GM19238 (cell line): Measurements from ENCODE around the gene UQCR11.
A peak's percentile ranks its signal among the peaks of the same experiment; 100 is the strongest.

Source experiments
- DNase-seq: peaks from one replicate; pipeline ENCODE4 v3.0.0; 2011; ENCODE audit warnings: low spot score; ENCODE audit not compliant: insufficient read length

The UQCR11 gene

DNA sequence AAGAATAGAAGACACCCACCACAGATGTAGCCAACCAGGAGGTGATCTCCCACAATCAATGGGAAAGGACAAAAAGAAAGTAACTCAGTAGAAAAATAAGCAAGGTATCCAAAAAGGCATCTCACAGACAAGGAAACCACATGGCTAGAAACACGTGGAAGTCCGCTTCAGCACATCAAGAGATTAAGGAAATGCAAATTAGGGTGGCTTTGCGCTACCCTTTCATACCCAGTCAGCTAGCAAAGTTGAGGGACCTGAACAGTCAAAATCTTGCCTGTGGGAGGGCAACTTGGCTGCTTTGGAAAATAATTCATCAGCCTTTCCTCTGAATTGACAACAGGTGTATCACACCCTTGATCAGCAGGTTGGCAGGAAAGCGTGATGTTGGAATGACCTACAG, 11.6 kb upstream of the UQCR11 start:
- no peak for DNase-seq

DNA sequence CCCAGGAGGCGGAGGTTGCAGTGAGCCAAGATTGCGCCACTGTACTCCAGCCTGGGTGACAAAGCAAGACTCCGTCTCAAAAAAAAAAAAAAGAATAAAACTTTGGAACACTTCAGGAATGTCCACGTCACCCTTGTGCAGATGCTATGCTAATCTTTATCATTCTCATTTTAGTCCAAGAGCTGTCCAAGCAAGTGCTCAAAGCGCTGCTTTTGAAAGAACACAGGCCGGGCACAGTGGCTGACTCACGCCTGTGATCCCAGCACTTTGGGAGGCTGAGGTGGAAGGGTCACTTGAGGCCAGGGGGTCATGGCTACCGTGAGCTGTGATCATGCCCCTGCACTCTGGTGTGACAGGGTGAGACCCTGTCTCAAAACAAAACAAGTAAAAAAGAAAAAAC, 11.1 kb upstream of the UQCR11 start:
- DNase-seq: no peak

DNA sequence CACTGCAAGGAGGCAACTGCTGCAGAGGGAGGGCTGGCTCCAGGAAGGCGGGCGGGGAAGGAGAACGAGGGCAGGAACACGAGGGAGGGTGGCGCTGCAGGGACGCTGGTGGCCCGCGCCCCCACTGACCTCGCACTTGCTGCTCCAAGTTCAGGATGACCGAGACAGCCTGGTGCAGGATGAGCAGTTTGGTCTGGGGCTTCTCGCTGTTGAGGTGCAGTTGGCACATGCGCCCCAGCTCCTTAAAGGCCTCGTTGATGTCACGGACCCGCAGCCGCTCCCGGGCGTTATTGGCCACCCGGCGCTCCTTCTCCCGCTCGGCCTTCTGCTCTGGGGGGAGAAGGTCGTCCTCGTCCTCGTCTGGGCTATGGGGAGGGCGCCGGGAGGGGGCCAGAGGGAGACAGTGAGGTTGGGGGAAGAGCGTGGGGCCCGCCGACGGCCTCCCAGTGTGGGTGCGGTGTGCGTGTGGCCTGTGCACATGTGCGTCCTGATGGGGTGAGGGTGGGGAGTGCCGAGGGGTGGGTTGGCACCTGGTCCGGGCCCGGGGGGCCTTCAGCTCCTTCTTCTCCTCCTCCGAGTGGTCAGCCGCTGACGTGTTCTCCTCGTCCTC, 10.0 kb upstream of the UQCR11 start:
- DNase-seq: no peak

DNA sequence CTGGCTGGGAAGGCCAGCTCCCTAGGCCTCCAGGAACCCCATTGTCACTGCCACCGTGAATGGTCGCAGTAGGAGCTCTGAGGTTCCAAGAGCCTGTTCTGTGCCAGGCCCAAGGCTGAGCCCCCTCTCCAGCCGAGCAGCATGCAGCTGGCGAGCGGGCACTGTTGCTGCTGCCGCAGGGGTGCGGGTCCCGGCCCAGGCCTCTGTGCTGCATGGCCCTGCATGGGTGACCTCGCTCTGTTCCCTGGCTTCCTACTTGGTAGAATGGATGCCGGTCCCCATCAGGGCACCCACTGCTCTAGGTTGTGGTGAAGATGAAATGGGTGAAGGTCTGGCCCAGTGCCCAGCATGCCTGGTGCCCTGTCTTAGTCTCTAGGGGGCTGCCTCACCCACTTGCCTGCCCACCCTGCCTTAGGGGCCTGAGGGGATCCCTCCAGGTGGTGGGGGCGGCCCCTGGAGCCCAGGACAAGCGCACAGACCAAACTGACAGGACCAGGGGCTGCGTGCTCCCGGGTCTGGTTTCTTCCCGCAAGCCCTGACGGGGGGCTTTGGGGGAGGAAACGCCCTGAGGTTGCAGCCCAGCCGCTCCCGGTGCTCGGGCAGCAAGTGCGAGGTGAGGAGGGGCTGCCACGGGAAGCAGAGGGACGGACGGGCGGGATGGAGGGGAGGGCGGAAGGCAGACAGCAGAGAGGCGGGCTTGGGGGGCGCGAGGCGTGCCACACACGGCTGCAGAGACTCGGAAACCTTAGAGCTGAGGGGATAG, 8.7 kb upstream of the UQCR11 start:
- no peak for DNase-seq

DNA sequence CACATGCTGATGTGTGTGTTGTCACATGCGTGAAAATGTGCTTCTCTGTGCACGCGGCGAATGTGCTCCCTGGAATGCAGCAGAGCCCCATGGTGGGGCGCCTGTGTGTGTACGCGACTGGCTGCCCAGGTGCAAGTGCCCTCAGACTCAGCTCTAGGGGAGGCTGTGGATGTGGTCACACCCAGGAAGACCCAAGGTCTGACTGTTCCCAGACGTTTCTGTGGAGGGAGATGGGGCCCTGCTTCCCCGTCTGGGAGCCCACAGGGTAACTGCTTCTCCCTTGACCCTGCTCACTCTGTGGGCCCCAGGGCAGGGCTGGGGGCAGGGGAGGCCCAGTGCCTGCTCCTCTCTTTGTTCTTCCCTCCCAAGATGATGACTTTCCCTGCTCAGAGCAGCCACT, 7.9 kb upstream of the UQCR11 start:
- DNase-seq: no peak

DNA sequence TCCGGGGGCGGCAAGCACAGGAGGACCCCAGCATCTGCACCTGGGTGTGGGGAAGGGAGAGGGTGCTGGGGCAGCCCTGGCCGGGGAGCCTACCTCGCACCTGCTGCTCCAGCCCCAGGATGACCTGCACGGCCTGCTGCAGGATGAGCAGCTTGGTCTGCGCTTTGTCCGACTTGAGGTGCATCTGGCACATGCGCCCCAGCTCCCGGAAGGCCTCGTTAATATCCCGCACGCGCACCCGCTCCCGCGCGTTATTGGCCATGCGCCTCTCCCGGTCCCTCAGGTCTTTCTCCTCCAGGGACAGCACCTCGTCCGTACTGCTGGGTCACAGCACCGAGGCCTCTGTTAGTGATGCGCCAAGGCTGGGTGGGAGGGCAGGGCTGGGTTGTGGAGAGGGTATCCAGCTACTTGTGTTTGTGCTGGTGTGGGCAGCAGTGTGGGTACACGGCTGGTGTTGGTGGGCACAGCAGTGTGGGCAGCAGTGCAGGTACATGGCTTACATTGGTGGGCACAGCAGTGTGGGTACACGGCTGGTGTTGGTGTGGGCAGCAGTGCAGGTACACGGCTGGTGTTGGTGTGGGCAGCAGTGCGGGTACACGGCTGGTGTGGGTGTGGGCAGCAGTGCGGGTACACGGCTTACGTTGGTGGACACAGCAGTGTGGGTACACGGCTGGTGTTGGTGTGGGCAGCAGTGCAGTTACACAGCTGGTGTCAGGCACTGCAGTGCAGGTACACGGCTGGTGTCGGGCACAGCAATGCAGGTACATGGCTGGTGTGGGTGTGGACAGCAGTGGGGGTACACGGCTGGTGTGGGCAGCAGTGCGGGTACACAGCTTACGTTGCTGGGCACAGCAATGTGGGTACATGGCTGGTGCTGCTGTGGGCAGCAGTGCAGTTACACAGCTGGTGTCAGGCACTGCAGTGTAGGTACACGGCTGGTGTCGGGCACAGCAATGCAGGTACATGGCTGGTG, 7.1 kb upstream of the UQCR11 start:
- no peak for DNase-seq

DNA sequence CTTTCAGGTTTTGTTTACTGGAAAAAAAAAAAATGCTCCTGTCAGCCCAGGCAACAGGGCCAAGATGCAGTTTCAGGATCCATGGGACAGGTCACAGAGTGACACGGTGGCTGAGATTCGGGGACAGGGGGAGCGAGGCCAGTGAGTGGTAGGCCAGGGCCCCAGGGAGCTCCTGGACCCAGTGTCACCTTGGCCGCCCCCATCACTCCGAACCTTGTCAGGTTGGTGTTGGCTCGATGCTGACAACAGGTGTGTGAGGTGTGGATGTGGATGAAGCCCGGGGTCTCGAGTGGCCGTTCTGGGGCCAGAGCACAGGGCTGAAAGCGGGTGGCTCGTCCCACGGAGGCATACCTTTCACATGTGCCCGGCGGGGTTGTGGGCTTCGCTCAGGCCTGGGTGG, 6.1 kb upstream of the UQCR11 start:
- DNase-seq: no peak

DNA sequence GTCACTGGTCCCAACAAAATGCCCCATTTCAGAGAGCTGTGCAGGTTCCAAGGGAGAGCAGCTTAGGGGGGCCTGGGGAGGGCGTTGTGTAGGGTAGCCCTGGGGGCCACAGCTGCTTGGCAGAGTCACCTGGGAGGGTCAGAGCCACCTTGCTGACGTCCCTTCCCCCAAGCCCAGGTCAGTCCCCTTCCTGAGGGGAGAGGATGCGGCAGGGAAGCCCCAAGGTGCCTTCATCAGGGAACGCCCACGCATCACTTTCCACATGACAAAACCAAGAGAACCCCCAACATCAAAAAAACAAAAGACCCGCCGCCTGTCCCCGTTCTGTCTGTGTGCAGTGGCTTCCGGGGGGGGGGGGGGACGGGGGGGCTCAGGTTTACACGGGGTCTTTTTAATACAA, 5.3 kb upstream of the UQCR11 start:
- no peak for DNase-seq

DNA sequence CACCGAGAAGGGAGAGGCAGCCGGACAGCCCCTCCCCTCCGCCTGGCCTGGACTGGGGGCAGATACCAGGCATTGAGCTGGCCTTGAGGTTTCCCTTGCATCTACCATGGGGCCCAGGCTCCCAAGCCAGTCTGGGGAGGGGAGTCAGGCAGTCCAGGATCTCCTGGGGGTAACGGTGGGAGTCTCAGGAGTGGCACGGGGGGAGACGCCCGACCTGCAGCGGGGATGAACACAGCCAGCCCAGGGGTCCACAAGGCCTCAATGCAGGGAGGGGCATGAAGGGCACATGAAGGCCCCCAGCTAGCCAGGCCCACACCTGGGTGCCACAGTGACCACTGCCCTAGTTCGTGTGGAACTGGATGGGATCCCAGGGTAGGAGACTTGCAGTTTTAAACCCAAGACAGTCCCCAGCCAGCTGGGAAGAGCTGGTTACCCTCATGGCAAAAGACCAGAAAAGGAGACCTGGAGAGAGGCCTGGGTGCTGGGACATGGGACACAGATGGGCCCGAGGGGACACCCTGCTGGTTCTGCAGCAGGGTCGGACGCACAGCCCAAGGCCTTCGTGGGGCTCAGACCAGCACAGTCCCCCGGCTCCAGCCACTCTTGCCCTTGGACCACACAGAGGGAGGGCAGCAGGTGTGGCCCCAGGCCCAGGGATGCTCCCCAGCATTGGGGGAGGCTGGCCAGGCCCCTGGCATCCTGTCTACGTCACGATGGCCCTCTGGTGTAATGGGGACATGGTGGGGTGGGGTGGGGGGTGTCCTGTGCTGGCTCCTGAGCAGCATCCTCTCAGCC, 4.6 kb upstream of the UQCR11 start:
- no peak for DNase-seq

DNA sequence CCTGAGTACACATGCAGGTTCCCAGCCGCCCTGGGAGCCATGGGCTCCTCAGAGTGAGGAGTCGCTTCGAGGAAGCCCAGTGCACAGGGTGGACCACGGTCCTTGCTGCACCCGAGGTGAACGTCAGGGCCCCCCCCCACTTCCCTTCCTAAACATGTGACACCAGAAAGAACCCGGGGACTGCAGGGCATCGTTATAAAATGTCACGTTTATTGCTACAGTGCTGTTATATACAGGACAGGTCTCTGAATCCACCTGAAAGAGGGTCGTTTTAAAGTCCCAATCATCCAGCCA, 3.8 kb upstream of the UQCR11 start:
- DNase-seq: no peak

DNA sequence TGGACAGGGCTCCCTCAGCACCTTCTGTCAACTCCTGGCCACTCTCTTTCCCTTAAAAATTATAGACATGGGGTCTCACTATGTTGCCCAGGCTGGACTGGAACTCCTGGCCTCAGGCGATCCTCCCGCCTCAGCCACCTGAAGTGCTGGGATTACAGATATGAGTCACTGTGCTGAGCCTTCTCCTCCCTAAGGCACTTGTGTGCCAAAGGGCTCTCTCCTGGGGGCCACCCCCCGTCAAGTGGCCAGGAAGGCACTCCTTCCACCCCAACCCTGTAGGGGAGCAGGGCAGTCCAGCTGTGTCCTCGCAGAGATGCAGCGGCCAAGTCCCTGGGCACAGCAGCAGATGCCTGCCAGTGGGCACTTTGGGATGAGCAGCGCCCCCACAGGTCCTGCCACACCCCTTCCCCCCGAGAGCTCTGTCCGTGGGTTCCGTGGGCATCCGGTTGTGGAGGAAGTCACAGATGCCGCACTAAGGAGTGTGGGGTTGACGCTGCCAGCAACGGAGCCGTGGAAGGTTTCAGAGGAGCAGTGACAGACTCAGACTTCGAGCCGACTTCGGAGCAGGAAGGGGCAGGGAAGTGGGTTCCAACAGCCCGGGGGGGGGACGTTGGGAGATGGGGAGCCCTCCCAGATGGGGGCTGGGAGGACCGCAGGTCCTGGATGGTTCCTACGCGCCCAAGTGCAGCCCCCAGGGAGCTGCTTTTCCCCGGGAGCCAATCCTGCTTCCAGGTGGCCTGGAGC, 3.3 kb upstream of the UQCR11 start:
- no peak for DNase-seq

DNA sequence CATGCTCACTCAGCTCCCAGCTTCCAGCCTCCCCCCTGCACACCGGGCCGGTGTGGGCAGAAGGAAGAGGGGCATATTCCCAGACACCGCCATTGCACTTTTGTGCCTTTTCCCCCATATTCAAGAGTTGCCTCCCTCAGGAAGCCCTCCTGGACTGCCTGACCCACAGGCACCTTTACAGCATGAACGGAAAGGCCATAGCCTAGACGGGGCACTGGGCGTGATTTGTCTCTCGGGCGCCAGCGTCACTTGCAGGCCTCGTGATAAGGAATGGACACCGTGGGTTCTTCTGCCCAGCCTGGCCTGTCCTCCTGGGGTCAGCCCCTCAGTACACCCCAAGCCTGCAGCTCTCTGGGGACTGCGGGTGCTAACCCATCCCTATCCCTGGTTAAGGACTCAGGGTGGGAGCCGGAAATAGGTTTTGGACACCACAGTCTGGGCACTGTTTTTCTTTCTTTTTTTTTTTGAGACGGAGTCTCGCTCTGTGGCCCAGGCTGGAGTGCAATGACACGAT, 933 bp upstream of the UQCR11 start:
- DNase-seq: no peak

DNA sequence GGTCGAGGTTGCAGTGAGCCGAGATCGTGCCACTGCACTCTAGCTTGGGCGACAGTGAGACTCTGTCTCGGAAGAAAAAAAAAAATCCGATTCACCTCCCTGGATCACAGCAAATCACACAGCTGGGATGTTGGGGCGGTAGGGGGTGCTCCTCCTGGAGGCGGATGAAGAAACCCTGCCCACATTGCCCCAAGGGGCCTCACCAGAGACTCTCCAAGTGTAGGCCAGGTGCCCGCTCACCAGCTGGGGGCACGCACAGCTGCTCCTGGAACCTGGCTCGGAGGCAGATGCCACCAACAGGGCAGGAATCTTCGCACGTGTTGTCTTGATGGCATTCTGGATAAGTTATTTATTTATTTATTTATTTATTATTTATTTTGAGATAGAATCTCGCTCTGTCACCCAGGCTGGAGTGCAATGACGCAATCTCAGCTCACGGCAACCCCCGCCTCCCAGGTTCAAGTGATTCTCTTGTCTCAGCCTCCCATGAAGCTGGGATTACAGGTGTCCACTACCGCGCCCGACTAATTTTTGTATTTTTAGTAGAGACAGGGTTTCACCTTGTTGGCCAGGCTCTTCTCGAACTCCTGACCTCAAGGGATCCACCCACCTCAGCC, 3.1 kb downstream of the UQCR11 start:
- no peak for DNase-seq

DNA sequence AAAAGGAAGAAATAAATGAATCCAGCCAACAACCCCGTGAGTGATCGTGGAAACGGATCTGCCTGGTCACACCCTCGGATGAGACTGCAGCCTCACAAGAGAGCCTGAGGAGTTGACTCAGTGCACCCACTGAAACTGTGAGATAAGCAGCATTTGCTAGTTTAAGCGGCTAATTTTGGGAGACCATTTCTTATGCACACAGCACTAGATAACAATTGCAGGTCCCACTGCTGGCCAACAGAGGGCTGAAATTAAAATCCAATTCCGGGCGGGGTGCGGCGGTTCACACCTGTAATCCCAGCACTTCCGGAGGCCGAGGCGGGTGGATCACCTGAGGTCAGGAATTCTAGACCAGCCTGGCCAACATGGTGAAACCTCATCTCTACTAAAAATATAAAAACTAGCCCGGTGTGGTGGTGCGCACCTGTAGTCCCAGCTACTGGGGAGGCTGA, 3.6 kb downstream of the UQCR11 start:
- DNase-seq: no peak

DNA sequence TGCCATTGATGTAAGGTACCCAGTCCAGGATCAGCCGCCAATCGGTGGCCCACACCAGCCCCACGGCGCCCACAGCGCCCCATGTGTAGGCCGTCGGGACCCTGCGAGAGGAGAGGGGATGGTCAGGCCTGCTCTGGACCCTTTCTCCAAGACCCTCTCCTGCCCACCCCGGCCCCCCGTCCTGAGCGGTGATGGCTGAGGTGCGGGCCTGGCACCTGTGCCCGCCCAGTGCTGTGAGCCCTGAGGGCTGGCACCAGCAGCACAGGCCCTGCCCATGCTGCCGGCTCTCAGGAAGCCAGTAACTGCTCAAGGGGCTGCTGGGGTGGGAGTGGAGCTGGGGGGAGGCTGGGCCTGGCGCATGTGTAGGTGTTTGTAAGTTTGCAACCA, 5.8 kb downstream of the UQCR11 start:
- DNase-seq: no peak

DNA sequence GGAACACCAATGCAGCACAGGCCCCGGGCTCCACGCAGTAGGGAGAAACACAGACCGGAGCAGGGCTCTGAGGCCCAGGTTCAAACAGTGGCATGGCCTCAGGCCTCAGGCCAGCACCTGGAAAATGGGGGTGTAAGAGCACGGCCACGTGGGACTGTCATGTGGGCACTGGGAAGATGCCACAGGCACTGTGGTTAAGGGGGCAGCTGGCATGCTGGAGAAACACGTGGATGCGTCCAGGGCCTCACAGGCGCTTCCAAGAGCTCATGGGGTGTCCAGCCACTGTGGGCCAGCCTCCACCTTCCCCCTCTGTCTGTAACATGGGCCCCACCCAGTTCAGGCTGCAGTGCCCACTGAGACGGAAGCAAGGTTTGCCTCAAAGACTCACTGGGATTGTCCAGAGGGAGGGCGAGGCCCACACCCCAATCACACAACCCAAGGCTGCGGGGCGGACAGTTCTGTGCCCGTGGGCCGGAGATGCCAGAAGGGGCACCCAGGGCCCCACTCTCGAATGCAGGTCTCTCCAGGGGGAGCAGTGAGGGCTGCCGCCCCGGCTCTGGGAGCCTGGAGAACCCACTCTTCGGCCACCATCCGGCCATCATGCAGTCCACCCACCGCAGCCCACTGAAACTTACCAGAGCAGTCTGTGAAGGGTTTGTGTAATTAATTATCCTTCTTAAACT, 6.3 kb downstream of the UQCR11 start:
- no peak for DNase-seq

DNA sequence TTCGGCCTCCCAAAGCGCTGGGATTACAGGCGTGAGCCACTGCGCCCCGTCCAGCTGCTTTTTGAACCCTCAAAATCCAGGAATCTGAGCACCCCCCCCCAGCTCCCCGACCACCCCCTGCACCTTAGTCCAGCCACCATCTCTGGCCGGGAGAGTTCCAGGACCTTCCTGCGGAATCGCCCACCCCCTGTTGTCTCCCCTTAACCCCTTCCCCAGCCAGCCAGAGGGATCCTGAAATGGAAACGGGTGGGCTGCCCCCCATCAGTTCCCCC, 11.8 kb downstream of the UQCR11 start:
- no peak for DNase-seq

DNA sequence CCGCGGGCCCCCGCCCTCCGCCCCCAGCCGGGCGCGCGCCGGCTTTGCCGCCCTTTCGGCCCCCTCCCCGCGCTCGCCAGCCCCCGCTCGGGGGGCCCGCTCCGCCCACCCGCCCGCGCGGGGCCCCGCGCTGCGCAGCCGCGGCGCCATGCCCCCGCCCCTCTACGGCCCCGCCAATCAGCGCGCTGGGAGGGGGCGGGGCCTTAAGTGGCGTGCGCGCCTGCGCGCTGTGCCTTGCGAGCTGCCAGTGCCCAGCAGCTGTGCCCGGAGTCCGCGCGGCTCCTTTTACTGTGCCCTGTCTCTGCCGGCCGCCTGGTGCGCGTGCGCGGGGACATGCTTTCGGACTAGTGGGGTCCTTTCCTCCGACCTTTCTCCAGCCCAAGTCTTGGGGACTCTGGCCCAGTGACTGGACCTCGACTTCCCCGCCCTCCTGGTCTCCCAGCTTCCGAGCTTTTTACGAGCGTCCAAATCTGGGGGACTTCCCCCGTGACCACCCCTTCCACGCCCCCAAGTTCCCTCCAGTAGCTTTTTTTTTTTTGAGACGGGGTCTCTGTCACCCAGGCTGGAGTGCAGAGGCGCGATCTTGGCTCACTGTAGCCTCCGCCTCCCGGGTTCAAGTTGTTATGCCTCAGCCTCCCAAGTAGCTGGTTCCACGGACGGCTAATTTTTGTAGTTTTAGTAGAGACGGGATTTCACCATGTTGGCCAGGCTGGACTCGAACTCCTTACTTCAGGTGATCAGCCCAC, 12.3 kb downstream of the UQCR11 start, which contains the start of gene MBD3:
MBD3 (minus strand) TSS at position 111 of the 746 bp plus-strand sequence. CDS start 234 bp downstream, outside the sequence.
- DNase-seq: peak; percentile 98
